Uterus (tissue), 2 donors: Measurements from ENCODE around the gene ATXN7L1.

Experiments used
- CTCF ChIP-seq, 4 experiments: fragments of 200-600 bp in 2 of 4; fragments of 450-650 bp in 2 of 4; sonication (generic) in 2 of 4; IDR thresholded peaks; one replicate each; pipeline ENCODE4 v1.5.1; 2016 to 2019; ENCODE audit warnings: antibody characterized with exemption in 4 of 4, mild to moderate bottlenecking in 2 of 4, moderate library complexity in 1 of 4
- POLR2A ChIP-seq, 2 donors: fragments of 450-650 bp; IDR thresholded peaks; one replicate each; pipeline ENCODE4 v1.6.1; 2016; ENCODE audit warnings: antibody characterized with exemption in 2 of 2, mild to moderate bottlenecking in 1 of 2, moderate library complexity in 1 of 2

- TF ChIP-seq POLR2A (IDR thresholded peaks at IDR 0.05) = no peak
- no peak for TF ChIP-seq CTCF (IDR thresholded peaks at IDR 0.05)
These were observed 88.0 kb downstream of the ATXN7L1 start for GRCh38 chr7:105788356-105788755.
